ENCODE results near the gene SAP30BP. TPM values are rescaled to one million over a fixed set of nuclear protein-coding genes. Genes with fewer than 3 reads are reported as not detected.

SAP30BP gene
- total RNA-seq, 1 donor from 2014 or later, result 89.3 TPM

GRCh38 chr17:75683583-75683982, 16.4 kb downstream of the SAP30BP start:
- H3K9me3 Mint-ChIP-seq, result no peaks in the 10 kb centered on the region
- no peaks in the 10 kb centered on the region for H3K27me3 Mint-ChIP-seq
- peaks cover 13% of the 10 kb centered on the region for H3K36me3 Mint-ChIP-seq
- H3K27ac Mint-ChIP-seq, result peak overlapping the region; percentile 96
- peaks cover 42% of the 10 kb centered on the region for H3K4me1 Mint-ChIP-seq (ENCODE audit: unreplicated experiment)
- no peak for DNase-seq (ENCODE audit: extremely low spot score, unreplicated experiment)
- no peak for TF ChIP-seq CTCF (conservative IDR thresholded peaks at IDR 0.05)
- no peak overlapping the region for H3K4me3 Mint-ChIP-seq

- H3K36me3 Mint-ChIP-seq, result peaks cover 13% of the 10 kb centered on the region
- no peak for DNase-seq (ENCODE audit: extremely low spot score, unreplicated experiment)
- TF ChIP-seq CTCF (conservative IDR thresholded peaks at IDR 0.05), result no peak
- peak overlapping the region; percentile 96 for H3K27ac Mint-ChIP-seq
- no peaks in the 10 kb centered on the region for H3K27me3 Mint-ChIP-seq
- H3K4me1 Mint-ChIP-seq (ENCODE audit: unreplicated experiment), result peaks cover 47% of the 10 kb centered on the region
- no peaks in the 10 kb centered on the region for H3K9me3 Mint-ChIP-seq
- no peak overlapping the region for H3K4me3 Mint-ChIP-seq
Observed at GRCh38 chr17:75684249-75684648, 17.1 kb downstream of the SAP30BP start.

- peaks cover 17% of the 10 kb centered on the region for H3K36me3 Mint-ChIP-seq
Observed at GRCh38 chr17:75684924-75685323, 17.8 kb downstream of the SAP30BP start.

DNA sequence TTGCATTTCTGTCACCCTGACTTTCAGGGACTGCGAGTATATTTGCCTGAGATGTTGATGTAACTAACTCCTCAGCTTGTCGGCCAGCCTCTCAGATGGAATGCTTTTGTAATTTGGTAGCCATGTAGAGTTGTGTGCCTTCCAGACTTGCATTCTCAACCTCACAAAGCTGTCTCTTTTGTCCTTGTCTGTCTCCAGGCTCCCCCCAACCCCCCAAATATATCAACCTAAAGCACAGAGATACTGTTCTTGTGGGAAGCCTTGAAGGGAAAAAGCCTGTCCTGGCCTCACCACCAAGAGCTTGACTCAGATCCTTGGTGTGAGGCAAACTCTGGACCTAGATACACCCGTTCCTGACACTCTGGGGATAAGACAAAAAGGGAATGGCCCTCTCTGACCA, 18.4 kb downstream of the SAP30BP start:
- no peak for TF ChIP-seq CTCF (conservative IDR thresholded peaks at IDR 0.05)
- H3K27ac Mint-ChIP-seq, result peak overlapping the region; percentile 96
- H3K4me3 Mint-ChIP-seq, result peak overlapping the region; percentile 54
- H3K9me3 Mint-ChIP-seq, result no peaks in the 10 kb centered on the region
- peaks cover 17% of the 10 kb centered on the region for H3K36me3 Mint-ChIP-seq
- DNase-seq (ENCODE audit: extremely low spot score, unreplicated experiment), result no peak
- peaks cover 47% of the 10 kb centered on the region for H3K4me1 Mint-ChIP-seq (ENCODE audit: unreplicated experiment)
- H3K27me3 Mint-ChIP-seq, result no peaks in the 10 kb centered on the region

More at GRCh38 chr17:75684924-75685323, 17.8 kb downstream of the SAP30BP start:
- peaks cover 49% of the 10 kb centered on the region for H3K4me1 Mint-ChIP-seq (ENCODE audit: unreplicated experiment)
- DNase-seq (ENCODE audit: extremely low spot score, unreplicated experiment), result no peak
- no peak for TF ChIP-seq CTCF (conservative IDR thresholded peaks at IDR 0.05)
- H3K4me3 Mint-ChIP-seq, result peak overlapping the region; percentile 54
- H3K9me3 Mint-ChIP-seq, result no peaks in the 10 kb centered on the region
- H3K27me3 Mint-ChIP-seq, result no peaks in the 10 kb centered on the region
- peak overlapping the region; percentile 96 for H3K27ac Mint-ChIP-seq

DNA sequence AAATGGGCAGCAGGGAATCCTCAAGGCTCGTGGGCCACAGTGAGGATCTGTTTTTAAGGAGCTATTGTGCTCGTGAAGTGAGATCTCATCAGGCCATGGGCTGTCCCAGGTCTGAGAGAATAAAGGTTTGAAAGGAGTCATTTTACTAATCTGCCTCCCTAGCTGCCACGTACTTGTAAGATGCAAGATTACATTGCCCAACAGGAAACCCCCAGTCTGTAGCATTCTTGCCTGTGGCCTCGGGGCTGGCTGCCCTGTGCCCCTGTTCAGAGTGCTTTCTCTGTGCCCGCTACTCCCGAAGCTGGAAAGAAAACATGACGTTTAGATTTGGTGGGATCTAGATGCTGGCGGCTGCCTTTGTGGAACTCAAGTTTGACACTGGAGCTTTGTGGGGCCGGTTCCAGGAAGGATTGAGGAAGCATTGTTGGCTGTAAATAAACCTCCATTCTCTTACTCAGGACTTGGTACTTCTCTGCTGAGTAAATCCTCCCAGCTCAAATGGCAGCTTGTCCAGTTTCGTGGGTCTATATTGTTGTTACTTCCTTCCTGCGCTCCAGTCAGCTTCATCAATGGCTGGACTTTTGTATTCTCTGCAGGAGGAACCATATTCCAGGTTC, 21.2 kb downstream of the SAP30BP start:
- no peak for TF ChIP-seq CTCF (conservative IDR thresholded peaks at IDR 0.05)
- no peak overlapping the region for H3K4me3 Mint-ChIP-seq
- H3K27me3 Mint-ChIP-seq, result no peaks in the 10 kb centered on the region
- H3K4me1 Mint-ChIP-seq (ENCODE audit: unreplicated experiment), result peaks cover 47% of the 10 kb centered on the region
- DNase-seq (ENCODE audit: extremely low spot score, unreplicated experiment), result no peak
- no peaks in the 10 kb centered on the region for H3K9me3 Mint-ChIP-seq
- peaks cover 12% of the 10 kb centered on the region for H3K36me3 Mint-ChIP-seq
- H3K27ac Mint-ChIP-seq, result peak overlapping the region; percentile 95
